ENCODE data around the gene TSKS.

DNA sequence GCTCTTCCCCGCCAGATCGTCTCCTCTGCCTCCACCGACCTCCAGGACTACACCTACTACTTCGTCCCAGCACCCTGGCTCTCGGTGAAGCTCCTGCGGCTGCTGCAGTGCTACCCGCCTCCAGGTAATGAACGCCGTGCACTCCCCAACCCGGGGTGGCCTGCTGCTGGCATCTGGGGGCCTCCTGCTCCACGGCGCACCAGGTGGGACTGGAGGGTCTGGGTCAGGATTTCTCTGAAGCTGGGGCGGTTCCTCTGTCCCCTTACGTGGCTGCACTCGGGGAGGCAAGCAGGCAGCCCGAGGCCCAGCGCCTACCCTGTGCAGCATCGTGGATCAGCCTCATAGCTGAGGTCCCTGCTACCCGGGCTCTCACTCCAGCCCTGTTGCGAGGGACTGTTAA, 32.5 kb upstream of the TSKS start:
- TF ChIP-seq CTCF (IDR thresholded peaks at IDR 0.05; ENCODE audit: low read depth, low read length) (no peak), EZH2phosphoT487 (IDR thresholded peaks at IDR 0.05; ENCODE audit: low read depth) (no peak)

All from OCI-LY3 (cell line).